Ovary (tissue), 3 donors: ENCODE measurements around the gene SORT1.

Experiments used
- CTCF ChIP-seq, 3 donors: fragments of 450-650 bp in 2 of 3; fragments of 200-600 bp in 1 of 3; IDR thresholded peaks; one replicate each; pipeline versions ENCODE4 v1.5.1 to v1.8.0; 2016 to 2022; ENCODE audit warnings: antibody characterized with exemption in 3 of 3, mild to moderate bottlenecking in 1 of 3
- POLR2A ChIP-seq: fragments of 450-650 bp; IDR thresholded peaks from one replicate; pipeline ENCODE4 v1.6.1; 2017; ENCODE audit warnings: antibody characterized with exemption, mild to moderate bottlenecking, moderate library complexity
- donor health status: DM: no; HTN: no; CAD: no.

GRCh38 chr1:109434484-109434883 is 36.8 kb upstream of the SORT1 start:
- TF ChIP-seq CTCF (IDR thresholded peaks at IDR 0.05) (no peak), POLR2A (no peak)
